IPS-NIHi7 (cell line): ENCODE data around the gene DHX29.
A peak's percentile ranks its signal among the peaks of the same experiment; 100 is the strongest.

Source experiments
- DNase-seq: peaks from one replicate; pipeline ENCODE4 v3.0.0; 2012; ENCODE audit warnings: mixed read lengths; ENCODE audit errors: extremely low spot score

The DHX29 gene

DNA sequence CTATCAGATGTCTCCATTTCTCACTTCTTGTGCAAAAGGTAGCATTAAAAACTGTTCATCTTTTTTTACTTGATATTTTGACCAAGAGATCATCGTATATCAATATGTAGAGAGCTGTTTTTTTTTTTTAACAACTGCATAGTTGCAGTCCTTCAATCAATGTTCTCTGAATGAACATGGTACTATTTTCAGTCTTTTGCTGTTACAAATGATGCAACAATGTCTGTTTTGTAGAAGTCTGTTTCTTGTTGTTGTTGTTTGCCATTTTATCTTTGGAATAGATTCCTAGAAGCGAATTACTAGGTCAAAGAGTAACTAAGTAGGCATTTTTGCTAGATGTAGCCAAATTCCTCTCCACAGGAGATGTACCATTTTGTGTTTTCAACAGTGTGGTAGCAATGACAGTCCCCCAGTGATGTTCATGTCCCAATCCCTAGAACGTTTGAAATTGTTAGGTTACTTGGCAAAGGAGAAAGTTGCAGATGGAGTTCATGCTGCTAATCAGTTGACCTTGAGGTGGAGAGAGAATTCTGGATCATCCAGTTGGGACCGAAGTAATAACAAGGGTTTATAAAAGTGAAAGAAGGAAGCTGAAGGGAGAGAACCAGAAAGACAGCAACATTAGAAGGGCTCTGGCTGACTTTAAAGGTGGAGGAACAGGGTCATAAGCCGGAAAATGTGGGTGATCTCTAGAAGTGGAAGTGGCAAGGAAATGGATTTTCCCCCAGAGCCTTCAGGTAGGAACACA is 6.5 kb upstream of the DHX29 start:
- DNase-seq, result no peak

DNA sequence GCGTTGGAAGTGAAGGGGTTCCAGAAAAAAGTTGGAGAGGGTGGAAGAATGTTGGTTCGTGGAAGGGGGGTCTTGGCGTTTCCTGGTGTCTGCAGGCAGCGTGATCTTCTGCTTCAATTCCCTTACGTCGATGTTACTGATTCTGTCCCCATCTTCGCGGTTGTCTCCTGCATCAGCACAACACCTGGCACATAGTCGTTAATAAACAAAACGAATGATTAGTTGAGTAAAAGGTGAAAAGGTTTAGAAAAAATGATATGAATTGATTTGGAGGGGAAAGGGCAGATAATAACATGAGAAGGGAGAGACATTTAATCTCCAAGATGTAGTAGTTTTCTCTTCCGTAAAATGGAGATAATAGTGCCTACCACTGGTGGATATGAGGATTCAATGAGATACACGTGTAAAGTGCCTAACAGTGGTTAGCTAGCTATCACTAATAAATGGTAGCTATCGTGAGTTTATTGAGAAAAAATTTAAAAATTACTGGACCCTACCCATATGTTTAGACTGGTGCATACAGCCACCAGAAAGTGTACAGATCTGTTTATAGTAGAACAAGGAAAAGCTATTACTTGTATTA is 851 bp upstream of the DHX29 start:
- no peak for DNase-seq

DNA sequence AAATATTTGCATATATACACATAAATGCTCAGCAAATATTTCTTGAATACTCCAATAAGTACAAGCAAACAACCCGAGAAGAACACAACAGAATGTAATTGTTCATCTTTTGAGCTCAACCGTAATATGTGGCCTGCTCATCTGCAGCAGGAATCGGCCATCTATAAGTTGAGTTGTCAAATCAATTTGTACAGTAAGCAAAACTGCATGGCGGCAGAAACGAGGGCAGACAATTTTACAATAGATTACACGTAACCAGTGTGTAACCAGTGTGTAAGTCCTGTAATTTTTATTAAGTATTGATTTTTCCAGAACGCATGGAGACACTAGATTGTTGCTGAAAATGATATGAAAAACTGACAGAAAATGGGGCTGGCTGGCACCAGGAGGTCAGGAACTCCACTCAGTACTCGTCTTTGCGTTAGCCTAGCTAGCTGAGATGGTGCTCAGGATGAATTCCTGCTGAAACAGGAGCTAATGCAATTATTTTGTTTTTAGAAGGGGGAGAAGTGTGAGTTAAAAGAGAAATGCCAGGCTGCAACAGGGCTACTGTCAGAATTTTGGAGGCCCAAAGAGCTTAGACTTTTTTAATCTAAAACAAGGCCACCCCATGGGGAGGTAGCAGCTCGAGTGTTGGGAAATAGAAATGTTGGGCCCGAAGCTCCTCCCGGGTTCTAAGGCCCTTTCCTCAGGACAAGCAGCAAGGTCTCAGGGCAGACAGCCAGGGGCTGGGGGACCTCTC is 682 bp downstream of the DHX29 start:
- peak; percentile 21 for DNase-seq

DNA sequence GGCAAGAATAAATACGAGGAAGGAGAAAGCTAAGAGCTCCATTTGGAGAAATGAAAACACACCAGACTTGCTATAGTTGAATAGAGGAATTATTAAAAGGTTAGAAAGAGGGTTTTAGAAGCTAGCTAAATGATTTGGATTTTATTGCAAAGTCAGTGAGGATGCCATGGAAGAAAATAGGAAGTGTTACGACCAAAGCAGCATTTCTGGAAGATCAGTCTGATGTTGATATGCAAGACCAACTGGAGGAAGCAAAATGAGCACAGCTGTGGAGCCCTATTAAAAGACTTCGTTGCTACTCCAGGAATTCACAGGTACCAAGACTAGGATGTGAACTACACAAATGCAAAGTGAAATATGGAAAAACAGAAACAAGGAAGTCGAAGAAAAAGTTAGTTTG is 2.1 kb downstream of the DHX29 start:
- DNase-seq, result no peak

DNA sequence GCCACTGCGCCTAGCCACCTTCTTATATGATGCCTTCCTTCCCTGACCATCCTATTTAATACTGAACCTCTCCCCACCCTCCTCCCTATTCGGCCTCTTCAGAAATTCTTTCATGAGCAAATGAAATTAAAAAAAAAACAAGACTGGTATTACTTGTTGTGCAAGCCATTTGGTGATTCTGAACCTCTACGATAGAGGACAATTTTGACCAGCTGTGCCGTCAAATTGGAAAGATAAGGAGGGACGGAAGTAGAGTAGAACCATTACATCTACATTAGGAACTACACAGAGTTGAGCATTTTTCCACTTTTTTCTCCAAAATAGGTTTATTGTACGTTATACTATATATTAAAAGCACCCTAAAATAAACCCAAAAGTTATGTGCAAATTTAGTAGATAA is 2.9 kb downstream of the DHX29 start:
- DNase-seq, result no peak

DNA sequence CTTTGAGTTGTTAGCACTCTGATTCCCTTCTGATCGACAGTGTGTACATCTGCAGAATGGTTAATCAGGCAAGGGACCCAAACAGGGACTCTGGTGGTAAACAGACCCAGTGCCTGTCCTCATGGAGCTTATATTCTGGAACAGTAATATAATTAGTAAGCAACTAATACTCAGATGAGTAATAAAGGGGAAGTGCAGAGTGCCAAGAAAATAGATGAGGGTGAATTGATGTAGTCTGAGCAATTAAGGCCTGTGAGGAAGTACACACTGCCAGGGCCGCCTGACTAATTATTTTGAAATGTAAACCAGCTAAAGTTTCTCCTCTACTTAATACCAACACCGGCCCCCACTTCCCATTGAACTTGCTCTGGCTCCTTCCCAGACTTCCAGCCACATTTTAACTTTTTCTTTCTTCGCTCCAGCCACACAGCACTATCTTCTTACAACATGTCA is 4.2 kb downstream of the DHX29 start:
- no peak for DNase-seq

DNA sequence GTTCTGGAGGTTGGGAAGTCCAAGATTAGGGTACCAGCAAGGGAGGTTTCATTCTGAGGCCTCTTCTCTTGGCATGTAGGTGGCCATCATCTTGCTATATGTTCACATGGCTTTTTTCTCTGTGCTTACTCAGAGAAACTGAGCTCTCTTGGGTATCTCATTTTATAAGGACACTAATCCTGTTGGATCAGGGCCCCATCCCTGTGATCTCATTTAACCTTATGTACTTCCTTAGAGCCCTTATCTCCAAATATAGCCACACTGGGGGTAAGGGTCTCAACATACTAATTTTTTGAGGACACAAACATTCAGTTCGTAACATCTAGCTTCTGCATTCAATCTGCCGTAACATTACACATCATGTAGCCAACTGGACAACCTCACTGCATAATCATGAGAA is 6.6 kb downstream of the DHX29 start:
- DNase-seq, result no peak

DNA sequence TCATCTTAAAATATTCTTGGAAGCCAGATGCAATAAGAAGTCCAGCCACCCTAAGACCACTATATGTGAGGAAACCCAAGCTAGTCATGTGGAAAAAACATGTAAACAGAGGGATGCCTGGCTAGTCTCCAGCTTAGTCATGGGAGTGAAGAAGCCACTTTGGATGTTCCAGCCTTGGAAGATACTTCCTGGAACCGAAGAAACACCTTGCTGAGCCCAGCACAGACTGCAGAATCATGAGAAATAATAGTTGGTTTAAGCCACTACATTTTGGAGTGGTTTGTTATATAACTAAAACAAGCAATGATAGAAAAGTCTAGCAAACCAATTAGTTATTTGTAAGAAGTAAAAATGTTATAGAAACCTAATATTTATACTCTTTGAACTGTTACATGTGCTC is 12.6 kb downstream of the DHX29 start:
- no peak for DNase-seq

DNA sequence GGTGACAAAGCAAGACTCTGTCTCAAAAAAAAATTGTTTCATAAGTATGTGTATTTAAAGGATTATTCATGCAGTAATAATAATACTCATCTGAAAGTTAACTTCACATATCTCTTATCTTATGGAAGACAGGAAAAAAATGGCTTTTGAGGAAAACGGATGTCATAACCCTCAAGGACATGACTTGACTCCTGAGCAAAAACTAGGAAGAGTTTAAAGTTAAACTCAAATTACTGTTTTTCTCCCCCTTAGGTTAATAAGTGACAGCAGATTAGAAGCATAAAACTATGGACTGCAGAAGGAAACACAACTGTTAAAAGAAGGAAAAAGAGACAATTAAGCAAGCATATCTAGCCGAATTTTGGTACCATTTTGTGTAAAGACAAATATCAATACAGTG is 16.5 kb downstream of the DHX29 start:
- DNase-seq, result no peak

DNA sequence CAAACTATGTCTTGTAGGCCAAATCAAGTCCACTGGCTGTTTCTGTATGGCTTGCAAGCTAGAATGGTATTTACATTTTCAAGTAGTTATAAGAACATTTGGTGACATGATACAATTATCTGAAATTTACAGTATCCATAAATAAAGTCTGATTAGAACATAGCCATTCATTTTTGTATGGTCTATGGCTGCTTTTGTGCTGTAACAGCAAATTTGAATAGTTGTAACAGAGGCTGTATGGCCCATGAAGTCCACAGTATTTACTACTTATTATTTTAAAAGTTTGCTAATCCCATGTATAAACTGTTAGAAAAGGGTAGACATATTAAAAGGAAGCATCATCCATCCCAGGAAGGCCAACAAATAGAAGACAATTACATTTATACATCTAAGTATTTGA is 17.7 kb downstream of the DHX29 start:
- no peak for DNase-seq

DNA sequence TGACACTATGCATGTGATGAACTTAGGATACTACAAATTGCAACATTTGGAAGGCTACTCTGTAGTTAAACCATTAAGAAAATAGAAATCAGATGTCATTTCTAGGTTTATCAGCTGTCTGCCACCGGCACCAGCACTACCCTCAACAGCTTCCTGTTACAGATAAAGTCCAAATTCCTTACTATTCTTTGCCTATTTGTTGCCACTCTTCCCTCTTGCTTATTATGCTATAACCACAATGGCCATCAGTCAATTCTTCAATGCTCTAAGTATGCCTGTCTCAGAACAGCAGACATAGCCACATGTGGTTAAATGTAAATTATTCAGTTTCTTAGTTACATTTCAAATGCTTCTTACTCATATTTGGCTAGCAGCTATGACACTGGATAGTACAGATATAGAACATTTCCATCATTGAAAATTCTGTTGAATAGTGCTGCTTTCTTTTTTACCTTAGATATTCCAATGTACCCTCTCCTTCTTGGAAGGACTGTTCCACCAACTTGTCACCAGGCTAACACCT is 21.0 kb downstream of the DHX29 start:
- no peak for DNase-seq

DNA sequence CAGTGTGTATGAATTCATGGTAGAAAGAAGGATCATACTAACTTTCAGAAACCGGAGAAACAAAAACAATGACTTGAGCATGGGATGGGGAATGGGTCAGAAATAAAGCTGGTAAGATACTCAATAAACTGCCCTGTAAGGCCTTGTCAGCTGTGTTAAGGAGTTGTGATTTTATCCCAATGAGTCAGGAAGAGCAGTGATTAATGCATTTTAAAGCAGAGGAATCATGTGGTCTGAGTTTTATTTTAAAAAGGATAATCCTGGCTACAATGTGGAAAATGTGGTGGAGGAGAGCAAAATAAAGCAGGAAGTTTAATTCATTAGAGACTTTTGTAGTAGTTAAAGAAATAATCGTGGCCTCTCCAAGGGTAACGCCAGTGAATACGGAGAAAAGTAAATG is 28.7 kb downstream of the DHX29 start:
- DNase-seq, result no peak

DNA sequence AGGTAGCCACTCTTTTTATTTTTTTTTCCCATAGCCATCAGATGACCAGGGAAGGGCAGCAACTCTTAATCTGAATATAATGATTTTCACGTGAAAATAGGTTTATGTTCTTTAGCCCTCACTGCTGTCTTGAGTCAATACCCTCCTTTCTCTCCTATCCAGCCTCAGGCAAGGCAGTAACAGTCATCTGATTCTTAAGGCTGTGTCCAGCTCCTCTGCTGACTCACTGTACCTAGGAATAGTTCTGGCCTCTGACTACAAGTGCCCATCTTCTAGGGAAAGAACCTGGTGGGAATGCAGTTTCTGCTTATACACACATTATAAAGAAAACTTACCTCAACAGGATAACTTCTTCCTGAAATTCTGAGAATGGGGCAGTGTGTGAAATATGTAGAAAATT is 30.7 kb downstream of the DHX29 start:
- no peak for DNase-seq

DNA sequence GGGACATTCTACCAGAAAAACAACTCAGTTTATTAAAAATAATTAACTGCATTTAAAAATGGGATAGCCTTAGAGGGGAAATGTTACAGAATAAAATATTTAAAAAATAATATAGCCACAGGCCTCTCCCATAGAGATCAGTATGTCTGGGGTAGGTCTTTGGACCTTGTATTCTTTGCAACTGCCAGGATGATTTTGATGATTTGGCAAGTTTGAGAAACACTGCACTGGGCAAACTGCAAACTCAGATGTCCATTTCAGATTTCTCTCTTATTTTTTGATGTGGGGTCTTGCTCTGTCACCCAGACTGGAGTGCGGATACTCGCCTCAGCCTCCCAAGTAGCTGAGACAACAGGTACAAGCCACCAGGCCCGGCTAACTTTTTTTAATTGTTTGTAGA is 49.2 kb downstream of the DHX29 start:
- DNase-seq, result no peak

DNA sequence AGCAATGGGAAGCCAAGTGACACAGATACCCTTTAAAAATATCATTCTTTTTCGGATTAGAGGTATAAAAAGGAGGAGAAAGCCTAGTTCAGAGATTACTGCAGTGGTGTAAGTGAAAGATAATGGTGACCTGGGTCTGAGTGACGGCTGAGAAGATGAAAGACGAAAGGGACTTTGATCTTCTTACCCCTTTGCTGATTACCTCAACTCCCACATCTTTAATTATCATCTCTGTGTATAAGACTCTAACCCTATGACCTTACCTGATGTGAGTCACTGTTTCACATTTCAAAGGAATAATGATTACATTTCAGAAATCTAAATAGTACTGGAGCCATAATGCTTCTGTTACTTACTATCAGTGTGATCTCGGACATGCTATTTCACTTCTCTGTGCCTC is 52.7 kb downstream of the DHX29 start:
- DNase-seq, result no peak

DNA sequence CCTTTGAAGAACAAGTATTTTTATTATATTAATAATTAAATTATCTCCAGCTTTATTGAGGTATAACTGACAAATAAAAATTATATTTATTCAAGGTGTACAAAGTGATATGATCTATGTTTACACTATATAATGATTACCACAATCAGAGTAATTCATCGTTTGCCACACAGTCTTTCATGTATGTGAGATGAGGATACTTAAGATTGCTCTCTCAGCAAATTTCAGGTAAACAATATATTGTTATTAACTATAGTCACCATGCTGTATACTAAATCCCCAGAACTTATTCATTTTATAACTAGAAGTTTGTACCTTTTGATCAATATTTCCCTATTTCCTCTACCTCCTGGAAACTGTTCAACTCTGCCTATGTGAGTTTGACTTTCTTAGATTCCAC is 57.4 kb downstream of the DHX29 start:
- DNase-seq, result no peak

DNA sequence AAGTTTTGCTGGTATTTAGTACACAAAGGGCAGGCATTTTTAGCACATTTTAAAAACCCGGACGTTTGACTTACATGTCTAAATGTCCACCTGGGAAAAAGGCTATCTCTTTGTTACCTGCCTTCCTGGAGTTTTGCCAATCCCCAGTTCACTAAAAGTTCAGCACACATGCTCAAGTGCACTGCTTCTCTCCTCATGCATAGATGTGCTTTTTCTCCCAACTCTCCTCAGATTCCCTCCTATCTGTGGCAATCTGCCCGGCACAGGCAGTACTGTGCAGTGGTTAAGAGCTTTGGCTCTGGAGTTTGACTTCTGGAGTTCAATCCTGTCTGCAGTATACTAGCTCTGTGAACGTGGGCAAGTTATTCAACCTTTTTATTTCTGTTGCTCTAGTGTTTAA is 65.7 kb downstream of the DHX29 start:
- DNase-seq, result no peak

DNA sequence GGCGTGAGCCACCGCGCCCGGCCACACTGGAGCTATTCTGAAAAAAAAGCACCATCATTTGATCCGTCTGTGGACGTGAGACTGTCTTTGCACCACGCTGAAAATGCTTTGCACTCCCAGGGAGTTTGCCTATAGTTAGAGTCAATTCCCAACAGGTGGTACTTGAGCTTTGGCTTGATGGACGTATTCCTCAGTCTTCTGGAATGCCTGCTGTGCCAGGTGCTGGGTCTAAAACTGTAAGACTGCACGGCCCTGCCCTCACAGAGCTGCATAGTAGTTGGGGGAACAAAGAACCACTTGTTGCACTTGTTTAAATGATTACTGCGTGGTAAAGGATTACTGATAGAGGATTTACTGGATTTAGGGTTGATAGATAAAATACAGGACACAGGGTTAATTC is 70.7 kb downstream of the DHX29 start:
- no peak for DNase-seq

DNA sequence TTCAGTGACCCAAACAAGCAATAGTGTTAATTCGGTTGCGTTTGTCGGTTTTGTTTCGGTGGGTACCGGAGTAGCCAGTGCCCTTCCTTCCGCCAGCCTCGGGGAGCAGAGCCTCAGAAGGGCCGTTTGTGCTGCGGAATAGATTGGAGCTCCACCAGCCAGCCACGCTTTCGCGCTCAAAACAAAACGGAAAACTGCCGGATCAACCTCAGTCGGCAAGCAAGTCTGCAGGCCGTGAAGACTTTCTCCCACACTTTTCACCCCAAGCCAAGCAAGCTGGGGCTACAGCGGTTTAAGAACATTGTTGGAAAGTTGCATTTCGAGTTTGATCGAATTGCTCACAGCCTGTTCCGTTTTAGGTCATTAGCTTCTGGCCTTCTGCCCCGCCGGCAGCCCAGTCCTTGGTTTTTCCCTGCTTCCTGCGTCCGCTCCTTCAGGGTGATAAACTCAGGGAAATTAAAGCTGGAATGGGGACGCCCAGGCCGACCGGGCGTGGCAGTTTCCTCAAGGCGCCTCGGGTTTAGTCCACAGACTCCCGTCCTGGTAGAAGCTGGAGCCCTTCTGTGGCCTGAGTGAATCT is 73.3 kb downstream of the DHX29 start:
- DNase-seq, result peak; percentile 35

DNA sequence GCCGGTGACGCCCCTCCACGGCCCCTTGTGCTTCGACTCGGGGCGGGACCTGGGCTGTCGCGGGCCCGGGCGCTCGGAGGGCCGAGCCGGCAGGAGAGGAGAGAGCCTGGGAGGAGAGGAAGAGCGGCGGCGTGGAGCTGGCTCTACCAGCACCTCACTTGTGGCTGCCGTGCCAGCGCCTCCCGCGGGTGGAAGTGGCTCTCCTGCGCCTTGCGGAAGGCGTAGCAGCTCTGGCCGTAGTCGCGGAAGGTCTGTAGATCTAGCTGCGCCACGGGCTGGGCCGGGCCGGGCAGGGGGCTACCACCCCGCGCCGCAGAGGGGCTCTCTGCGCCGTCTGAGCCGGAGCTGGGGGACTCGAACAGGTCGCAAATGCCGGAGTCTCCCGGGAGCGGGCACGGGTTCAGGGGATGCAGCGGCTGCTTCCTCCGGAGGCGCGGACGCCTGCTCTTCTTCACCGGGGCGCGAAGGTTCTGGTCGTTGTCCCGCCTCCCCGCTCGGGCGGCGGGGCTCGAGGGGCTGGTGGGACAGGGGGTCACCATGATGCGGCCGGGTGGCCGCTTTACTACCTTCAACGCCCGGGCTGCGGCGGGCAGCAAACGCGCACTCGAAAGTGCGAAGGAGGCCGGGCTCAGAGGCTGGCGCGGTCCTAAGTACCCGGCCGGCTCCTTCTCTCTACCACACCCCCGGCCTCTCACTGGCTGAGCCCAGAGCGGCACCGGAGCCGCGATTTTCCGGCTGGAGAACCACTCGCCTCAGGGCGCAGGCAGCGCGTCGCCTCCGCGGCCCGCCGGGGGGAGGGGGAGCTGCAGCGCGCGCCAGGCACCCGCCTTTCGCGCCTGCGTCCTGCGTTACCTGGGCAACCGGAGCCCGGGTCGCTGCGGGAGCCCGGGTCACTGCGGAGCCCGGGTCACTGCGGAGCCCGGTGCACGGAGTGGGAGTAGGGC is 74.2 kb downstream of the DHX29 start, which contains the start of gene CCNO:
Gene CCNO, minus strand, starts transcription at position 624 of the 944 bp plus-strand sequence. Its CDS starts 85 bp downstream, at position 539.
- DNase-seq, result peak; percentile 88
